GM12878 (cell line): ENCODE measurements around the gene PURA. TPM values are rescaled to one million over a fixed set of nuclear protein-coding genes. Genes with fewer than 3 reads are reported as not detected.
A peak's percentile ranks its signal among the peaks of the same experiment; 100 is the strongest.

Source experiments
- ATAC-seq: fragments of 200-7000 bp; cut with Tn5 transposase; 3 replicates; pipeline ENCODE4 v1.9.1; 2020; ENCODE audit warnings: mild to moderate bottlenecking, moderate library complexity
- BruUV-seq: library from RNA; stranded (reverse); fragments of 400-500 nt; replicated peaks from 2 replicates; lab custom pipeline; 2021; lab: Mats Ljungman, UMichigan
- CTCF ChIA-PET: fragments of 300-600 bp; sonication (Branson Sonifier 250); formaldehyde crosslinking; extraction: SDS; loops from one replicate; lab custom pipeline; 2021; ENCODE audit warnings: inconsistent platforms; lab: Yijun Ruan, JAX
- POLR2A ChIA-PET: fragments of 350-600 bp; formaldehyde crosslinking; extraction: SDS; loops from one replicate; lab custom pipeline; 2021; ENCODE audit warnings: inconsistent platforms; lab: Charles Lee
- RAD21 ChIA-PET: fragments of 300-600 bp; sonication (Branson Sonifier 250); formaldehyde crosslinking; loops from one replicate; lab custom pipeline; 2023; ENCODE audit warnings: antibody characterized with exemption; ENCODE audit not compliant: unreplicated experiment; lab: Charles Lee
- SMC1A ChIA-PET: fragments of 300-600 bp; sonication (Branson Sonifier 250); formaldehyde crosslinking; loops from one replicate; lab custom pipeline; 2023; ENCODE audit not compliant: unreplicated experiment, uncharacterized antibody; lab: Charles Lee
- DNase-seq: peaks from one replicate; pipeline ENCODE4 v3.0.0-alpha.2; 2011; ENCODE audit warnings: low read depth, low spot score
- FAIRE-seq: peaks from 3 replicates; lab custom pipeline; 2011; peaks lifted over from hg19 to GRCh38; lab: Jason Lieb, UNC
- H2AFZ ChIP-seq: 2 replicates; pipeline ENCODE4 v1.6.0; 2011; ENCODE audit warnings: low read depth, low read length, control low read depth; ENCODE audit not compliant: control insufficient read depth
- H3K27ac ChIP-seq: 2 replicates; pipeline ENCODE4 v1.5.1; 2011; ENCODE audit warnings: control low read depth; ENCODE audit not compliant: control insufficient read depth, insufficient read depth
- H3K27me3 ChIP-seq, 2 experiments: replicated peaks in 1 of 2; 2 replicates each; pipeline versions ENCODE4 v1.6.0 to v1.6.1; 2011; ENCODE audit warnings: low read length in 1 of 2; ENCODE audit not compliant: control insufficient read depth in 2 of 2, insufficient read depth in 2 of 2
- H3K36me3 ChIP-seq, 2 experiments: 2 replicates each; pipeline ENCODE4 v1.5.1; 2011; ENCODE audit warnings: low read length in 1 of 2; ENCODE audit not compliant: control insufficient read depth in 2 of 2, insufficient read depth in 2 of 2
- H3K4me1 ChIP-seq: 2 replicates; pipeline ENCODE4 v1.6.1; 2011; ENCODE audit warnings: mild to moderate bottlenecking, low read length, moderate library complexity, mixed read lengths; ENCODE audit not compliant: control insufficient read depth, insufficient read depth
- H3K4me2 ChIP-seq: 2 replicates; pipeline ENCODE4 v1.6.0; 2011; ENCODE audit warnings: control low read depth; ENCODE audit not compliant: control insufficient read depth, insufficient read depth
- H3K4me3 ChIP-seq: fragments of 200-600 bp; sonication (generic); 2 replicates; pipeline ENCODE4 v1.5.1; 2016
- H3K79me2 ChIP-seq: 2 replicates; pipeline ENCODE4 v1.6.0; 2011; ENCODE audit warnings: low read length; ENCODE audit not compliant: control insufficient read depth, insufficient read depth
- H3K9ac ChIP-seq: 2 replicates; pipeline ENCODE4 v1.8.0; 2011; ENCODE audit warnings: low read length, control low read depth, mixed read lengths; ENCODE audit not compliant: control insufficient read depth, insufficient read depth
- H3K9me3 ChIP-seq: replicated peaks from 3 replicates; pipeline ENCODE4 v1.5.1; 2011; ENCODE audit warnings: mild to moderate bottlenecking, low read length; ENCODE audit not compliant: control insufficient read depth, insufficient read depth
- H4K20me1 ChIP-seq: 2 replicates; pipeline ENCODE4 v1.6.0; 2011; ENCODE audit not compliant: control insufficient read depth, insufficient read depth
- ETV6 ChIP-seq, 2 experiments: fragments of 450-650 bp in 1 of 2; IDR thresholded peaks in 1 of 2; conservative IDR thresholded peaks in 1 of 2; 2 replicates each; pipeline ENCODE4 v1.6.1; 2014; ENCODE audit warnings: antibody characterized with exemption in 1 of 2, borderline replicate concordance in 1 of 2, low read depth in 1 of 2, mild to moderate bottlenecking in 1 of 2, moderate library complexity in 1 of 2
- FOS ChIP-seq: IDR thresholded peaks from 3 replicates; pipeline ENCODE4 v1.6.1; 2011; ENCODE audit warnings: borderline replicate concordance; ENCODE audit not compliant: insufficient read length; ENCODE audit errors: extremely low read depth
- FOXK2 ChIP-seq: fragments of 450-650 bp; IDR thresholded peaks from 2 replicates; pipeline ENCODE4 v1.6.1; 2017; ENCODE audit warnings: mild to moderate bottlenecking, moderate library complexity
- RUNX3 ChIP-seq: IDR thresholded peaks from 2 replicates; pipeline ENCODE4 v1.6.1; 2012; ENCODE audit warnings: low read length, inconsistent platforms
- STAT3 ChIP-seq: IDR thresholded peaks from 2 replicates; pipeline ENCODE4 v1.6.1; 2011; ENCODE audit warnings: low read depth, low read length, improper control_type of control experiment
- ZBTB40 ChIP-seq: fragments of 450-650 bp; IDR thresholded peaks from 2 replicates; pipeline ENCODE4 v1.6.1; 2016; ENCODE audit warnings: mild to moderate bottlenecking, moderate library complexity, borderline replicate concordance
- WGBS: methylation state at CpG from one replicate; pipeline ENCODE4 v1.1.6; 2016; ENCODE audit warnings: low lambda C conversion rate; ENCODE audit not compliant: insufficient replicate concordance, insufficient coverage; ENCODE audit errors: missing lambda C conversion rate; 5-methylcytosine and 5-hydroxymethylcytosine counted together
- in situ Hi-C: fragments of 300-500 bp; cut with MboI; formaldehyde crosslinking; loops from 9 replicates; pipeline ENCODE4 v1.14.3; 2018; ENCODE audit warnings: mixed read lengths
- intact Hi-C: fragments of 100-400 bp; cut with micrococcal nuclease; formaldehyde crosslinking; loops from one replicate; pipeline ENCODE4 v1.14.2; 2022; ENCODE audit not compliant: unreplicated experiment
- polyA plus RNA-seq, 11 experiments: library from polyadenylated mRNA; depleted of rRNA in 4 of 11; unstranded in 6 of 11; stranded (reverse) in 5 of 11; fragments of >200 nt; fragmentation: Nextera tagmentation in 4 of 11; fragmentation: Illumina TruSeq in 1 of 11; extraction: Ambion mirVana in 4 of 11; extraction: Trizol in 1 of 11; gene quantifications; 1 replicate in 1 of 11; 2 replicates in 10 of 11; pipeline versions ENCODE4 v1.2.1 to v1.2.3, GENCODE V29; 2011 to 2016; ENCODE audit warnings: inconsistent platforms in 2 of 11, missing spikeins in 2 of 11, low read depth in 1 of 11
- total RNA-seq, 4 experiments: library from RNA; depleted of rRNA in 3 of 4; stranded (reverse); fragments of >200 nt in 3 of 4; fragmentation: Illumina TruSeq in 1 of 4; extraction: Trizol in 1 of 4; gene quantifications; 2 replicates each; pipeline versions ENCODE4 v1.2.1 to v1.2.3, GENCODE V29; 2013 to 2021

PURA gene
- total and polyA plus RNA-seq, 10 of the 15 experiments (the other 5 are each of a cell fraction or from before 2014, with no cell fraction given) = 3.3 to 11.8 (median 5.8) TPM

GRCh38 chr5:140083650-140084049 lies 30.3 kb upstream of the PURA start:
- 59% methylated on average over 1 of the region's 1 CpG for WGBS
- in situ Hi-C loops (loop anchor here (5.0 kb wide), 1 partner anchor 69 kb away; no protein-coding TSS in a partner anchor), intact Hi-C loops (no loop called here)
- FAIRE-seq (no peak), ATAC-seq (no peak), DNase-seq (no peak)
- ChIA-PET POLR2A (no interaction called here), CTCF (interaction anchor here (1.3 to 2.5 kb wide), 2 partner anchors 22 to 59 kb away, joined by 4 to 9 read pairs; no protein-coding TSS in a partner anchor), SMC1A (interaction anchor here (0.6 kb wide), 2 partner anchors 40 to 86 kb away, joined by 3 read pairs; no protein-coding TSS in a partner anchor), RAD21 (interaction anchor here (1.7 kb wide), 1 partner anchor 13 kb away, joined by 3 read pairs; no protein-coding TSS in a partner anchor)
- H3K4me1 ChIP-seq = no peaks in the 10 kb centered on the region
- no peaks in the 10 kb centered on the region for H3K9me3 ChIP-seq
- H3K4me3 ChIP-seq = no peak overlapping the region
- TF ChIP-seq ETV6 (conservative IDR thresholded peaks at IDR 0.05 in 1 of 2, IDR thresholded peaks at IDR 0.05 in 1 of 2; ENCODE audit: borderline replicate concordance in 1 of 2, low read depth in 1 of 2) (no peak), FOXK2 (no peak), ZBTB40 (peak; percentile 54), FOS (no peak), RUNX3 (no peak), STAT3 (no peak)
- BruUV-seq = no TSS peak
- no peaks in the 10 kb centered on the region for H3K36me3 ChIP-seq
- no peaks in the 10 kb centered on the region for H4K20me1 ChIP-seq
- H3K79me2 ChIP-seq = no peaks in the 10 kb centered on the region
- peaks cover 0 to 7% of the 10 kb centered on the region in 2 experiments for H3K27me3 ChIP-seq
- H3K9ac ChIP-seq = no peak overlapping the region
- H3K4me2 ChIP-seq = no peak overlapping the region
- H3K27ac ChIP-seq = no peak overlapping the region
- no peak overlapping the region for H2AFZ ChIP-seq
